Ishikawa (cell line): ENCODE results near the gene SLC25A26.

Source experiments
- CEBPB ChIP-seq: IDR thresholded peaks from 2 replicates; pipeline ENCODE4 v1.6.1; 2012
- CREB1 ChIP-seq: IDR thresholded peaks from 2 replicates; pipeline ENCODE4 v1.6.1; 2012; ENCODE audit warnings: low read depth
- EGR1 ChIP-seq: IDR thresholded peaks from 2 replicates; pipeline ENCODE4 v1.6.1; 2012
- EP300 ChIP-seq: IDR thresholded peaks from 2 replicates; pipeline ENCODE4 v1.6.1; 2012; ENCODE audit warnings: borderline replicate concordance
- FOXM1 ChIP-seq: IDR thresholded peaks from 2 replicates; pipeline ENCODE4 v1.6.1; 2012; ENCODE audit warnings: low read depth, borderline replicate concordance
- NFIC ChIP-seq: IDR thresholded peaks from 2 replicates; pipeline ENCODE4 v1.6.1; 2012
- RAD21 ChIP-seq: IDR thresholded peaks from 2 replicates; pipeline ENCODE4 v1.6.1; 2012; ENCODE audit warnings: low read depth
- TAF1 ChIP-seq: IDR thresholded peaks from 2 replicates; pipeline ENCODE4 v1.6.1; 2012; ENCODE audit warnings: low read depth, mild to moderate bottlenecking
- TCF12 ChIP-seq: IDR thresholded peaks from 2 replicates; pipeline ENCODE4 v1.6.1; 2012; ENCODE audit warnings: low read depth
- TEAD4 ChIP-seq: IDR thresholded peaks from 2 replicates; pipeline ENCODE4 v1.6.1; 2012
- YY1 ChIP-seq: IDR thresholded peaks from 2 replicates; pipeline ENCODE4 v1.6.1; 2012; ENCODE audit warnings: low read depth
- ZBTB7A ChIP-seq: IDR thresholded peaks from 2 replicates; pipeline ENCODE4 v1.6.1; 2012; ENCODE audit warnings: low read depth
- TF ChIP-seq, protein P1 (sequence below): IDR thresholded peaks from 2 replicates; pipeline ENCODE4 v1.6.1; 2012
- TF ChIP-seq, protein P2 (sequence below): IDR thresholded peaks from 2 replicates; pipeline ENCODE4 v1.6.1; 2012; ENCODE audit warnings: low read depth, mild to moderate bottlenecking
- TF ChIP-seq, protein P3 (sequence below): IDR thresholded peaks from 2 replicates; pipeline ENCODE4 v1.6.1; 2012

Gene SLC25A26

DNA sequence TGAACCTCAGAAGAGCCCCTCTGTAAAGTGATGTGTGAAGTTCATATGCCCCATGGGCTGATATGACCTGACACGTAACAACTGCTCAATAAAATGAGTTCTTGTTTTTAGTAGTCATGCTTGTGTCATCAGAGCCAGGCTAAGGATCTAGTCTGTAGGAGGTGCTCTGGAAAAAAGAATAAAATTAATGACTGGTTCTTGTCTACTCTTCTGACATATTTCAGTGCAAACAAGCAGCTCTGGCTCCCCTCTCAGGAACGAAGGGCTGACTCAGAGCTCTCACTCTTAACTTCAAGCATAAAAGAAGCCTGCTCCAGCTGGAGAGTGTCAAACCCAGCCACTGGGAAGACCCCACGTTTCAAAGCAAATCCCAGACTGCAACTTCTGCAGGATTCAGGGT, 203.0 kb downstream of the SLC25A26 start:
- TF ChIP-seq TAF1 (no peak), TCF12 (no peak), FOXM1 (no peak)

DNA sequence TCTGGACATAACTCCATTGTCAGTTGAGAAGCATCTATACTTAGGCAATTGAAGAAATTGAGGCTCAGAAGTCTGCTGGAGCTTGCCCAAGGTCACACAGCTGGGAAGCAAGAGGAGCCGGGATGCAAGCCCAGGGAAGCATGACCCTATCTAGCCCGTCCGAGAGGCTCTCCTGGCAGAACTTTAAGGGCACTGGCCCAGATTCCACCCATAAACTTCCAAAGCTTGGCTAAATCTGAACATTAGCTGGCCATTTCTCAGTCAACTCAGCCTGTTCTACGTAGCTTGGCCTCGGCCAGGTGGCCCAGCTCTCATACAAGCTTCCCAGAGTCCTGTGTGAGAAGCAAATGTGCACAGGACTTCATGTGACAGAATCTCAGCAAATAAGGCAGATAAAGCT, 204.2 kb downstream of the SLC25A26 start:
- TF ChIP-seq CREB1: no peak
- no peak for TF ChIP-seq FOXM1
- TF ChIP-seq TCF12: no peak
- no peak for TF ChIP-seq NFIC
- TF ChIP-seq YY1: no peak
- no peak for TF ChIP-seq CEBPB
- TF ChIP-seq, protein P1, sequence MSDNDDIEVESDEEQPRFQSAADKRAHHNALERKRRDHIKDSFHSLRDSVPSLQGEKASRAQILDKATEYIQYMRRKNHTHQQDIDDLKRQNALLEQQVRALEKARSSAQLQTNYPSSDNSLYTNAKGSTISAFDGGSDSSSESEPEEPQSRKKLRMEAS: no peak
- no peak for TF ChIP-seq TEAD4
- no peak for TF ChIP-seq EP300
- TF ChIP-seq EGR1: no peak
- TF ChIP-seq, protein P2, sequence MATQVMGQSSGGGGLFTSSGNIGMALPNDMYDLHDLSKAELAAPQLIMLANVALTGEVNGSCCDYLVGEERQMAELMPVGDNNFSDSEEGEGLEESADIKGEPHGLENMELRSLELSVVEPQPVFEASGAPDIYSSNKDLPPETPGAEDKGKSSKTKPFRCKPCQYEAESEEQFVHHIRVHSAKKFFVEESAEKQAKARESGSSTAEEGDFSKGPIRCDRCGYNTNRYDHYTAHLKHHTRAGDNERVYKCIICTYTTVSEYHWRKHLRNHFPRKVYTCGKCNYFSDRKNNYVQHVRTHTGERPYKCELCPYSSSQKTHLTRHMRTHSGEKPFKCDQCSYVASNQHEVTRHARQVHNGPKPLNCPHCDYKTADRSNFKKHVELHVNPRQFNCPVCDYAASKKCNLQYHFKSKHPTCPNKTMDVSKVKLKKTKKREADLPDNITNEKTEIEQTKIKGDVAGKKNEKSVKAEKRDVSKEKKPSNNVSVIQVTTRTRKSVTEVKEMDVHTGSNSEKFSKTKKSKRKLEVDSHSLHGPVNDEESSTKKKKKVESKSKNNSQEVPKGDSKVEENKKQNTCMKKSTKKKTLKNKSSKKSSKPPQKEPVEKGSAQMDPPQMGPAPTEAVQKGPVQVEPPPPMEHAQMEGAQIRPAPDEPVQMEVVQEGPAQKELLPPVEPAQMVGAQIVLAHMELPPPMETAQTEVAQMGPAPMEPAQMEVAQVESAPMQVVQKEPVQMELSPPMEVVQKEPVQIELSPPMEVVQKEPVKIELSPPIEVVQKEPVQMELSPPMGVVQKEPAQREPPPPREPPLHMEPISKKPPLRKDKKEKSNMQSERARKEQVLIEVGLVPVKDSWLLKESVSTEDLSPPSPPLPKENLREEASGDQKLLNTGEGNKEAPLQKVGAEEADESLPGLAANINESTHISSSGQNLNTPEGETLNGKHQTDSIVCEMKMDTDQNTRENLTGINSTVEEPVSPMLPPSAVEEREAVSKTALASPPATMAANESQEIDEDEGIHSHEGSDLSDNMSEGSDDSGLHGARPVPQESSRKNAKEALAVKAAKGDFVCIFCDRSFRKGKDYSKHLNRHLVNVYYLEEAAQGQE: no peak
- TF ChIP-seq RAD21: no peak
- TF ChIP-seq TAF1: no peak
- TF ChIP-seq, protein P3, sequence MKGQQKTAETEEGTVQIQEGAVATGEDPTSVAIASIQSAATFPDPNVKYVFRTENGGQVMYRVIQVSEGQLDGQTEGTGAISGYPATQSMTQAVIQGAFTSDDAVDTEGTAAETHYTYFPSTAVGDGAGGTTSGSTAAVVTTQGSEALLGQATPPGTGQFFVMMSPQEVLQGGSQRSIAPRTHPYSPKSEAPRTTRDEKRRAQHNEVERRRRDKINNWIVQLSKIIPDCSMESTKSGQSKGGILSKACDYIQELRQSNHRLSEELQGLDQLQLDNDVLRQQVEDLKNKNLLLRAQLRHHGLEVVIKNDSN: no peak
- TF ChIP-seq ZBTB7A: no peak

DNA sequence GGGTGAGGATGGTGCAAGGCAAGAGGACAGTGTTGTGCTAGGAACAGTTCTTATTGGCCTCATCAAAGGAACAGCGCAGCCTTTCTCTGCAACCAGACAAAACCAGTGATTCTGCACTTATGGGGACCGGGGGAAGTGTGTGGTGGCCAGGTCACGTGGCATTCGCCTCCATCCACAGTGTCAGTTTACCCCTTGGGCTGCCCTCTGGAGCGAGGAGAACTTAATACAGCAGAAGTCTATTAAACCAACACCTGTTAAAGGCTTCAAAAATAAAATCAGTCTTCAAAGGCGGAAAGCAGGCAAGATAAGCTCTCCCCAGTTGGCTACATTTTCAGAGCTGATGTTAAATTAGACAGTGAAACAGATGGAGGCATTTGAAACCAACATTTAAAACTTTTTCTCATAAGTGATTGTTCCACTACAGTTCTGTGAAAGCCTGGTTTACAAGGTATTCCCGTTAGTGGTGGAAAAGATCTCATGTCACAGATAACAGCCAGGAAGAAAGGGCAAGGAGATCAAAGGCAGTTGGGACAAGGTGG, 204.8 kb downstream of the SLC25A26 start:
- TF ChIP-seq TAF1 (no peak), TCF12 (no peak), NFIC (no peak), YY1 (no peak), CREB1 (no peak), EP300 (no peak), RAD21 (no peak), ZBTB7A (no peak), FOXM1 (no peak), CEBPB (no peak), EGR1 (no peak), TEAD4 (no peak)
- TF ChIP-seq, protein P1: no peak
- TF ChIP-seq, protein P2: no peak
- TF ChIP-seq, protein P3: no peak

DNA sequence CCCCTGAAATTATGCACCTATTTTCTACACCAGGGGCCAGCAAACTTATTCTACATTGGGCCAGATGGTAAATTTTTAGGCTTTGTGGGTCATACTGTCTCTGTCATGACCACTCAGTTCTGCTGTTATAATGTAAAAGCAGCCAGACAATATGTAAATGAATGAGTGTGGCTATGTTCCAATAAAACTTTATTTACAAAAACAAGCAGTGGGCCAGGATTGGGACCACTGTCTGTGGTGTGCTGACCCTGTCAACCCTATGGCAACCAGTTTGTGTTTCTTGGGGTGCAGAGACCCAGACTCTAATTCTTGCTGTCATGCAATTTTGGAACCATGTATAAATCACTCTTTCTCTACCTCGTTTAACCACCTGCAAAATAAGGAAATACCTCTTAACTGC, 205.3 kb downstream of the SLC25A26 start:
- TF ChIP-seq YY1 (no peak), FOXM1 (no peak), TCF12 (no peak), CEBPB (no peak), EGR1 (no peak), RAD21 (no peak), TAF1 (no peak), ZBTB7A (no peak), CREB1 (no peak), EP300 (no peak), NFIC (no peak), TEAD4 (no peak)
- TF ChIP-seq, protein P1: no peak
- TF ChIP-seq, protein P3: no peak
- TF ChIP-seq, protein P2: no peak
